ENCODE data around the gene RALGAPA2. TPM values are rescaled to one million over a fixed set of nuclear protein-coding genes. Genes with fewer than 3 reads are reported as not detected.

Gene RALGAPA2
- total RNA-seq, 4 donors from 2014 or later: 25.9 to 48.9 (median 38.6) TPM

- no peaks in the 10 kb centered on the region for H3K27me3 ChIP-seq
- H3K27ac ChIP-seq: no peak overlapping the region
- H3K4me3 ChIP-seq: no peak overlapping the region
- no peak for DNase-seq
- TF ChIP-seq POLR2A (IDR thresholded peaks at IDR 0.05) (no peak), CTCF (IDR thresholded peaks at IDR 0.05) (no peak)
- no peaks in the 10 kb centered on the region for H3K4me1 ChIP-seq
- H3K36me3 ChIP-seq: no peaks in the 10 kb centered on the region
- intact Hi-C loops (cut with DNase I; ENCODE audit: low total_unique reads): no loop called here
- H3K9me3 ChIP-seq: no peaks in the 10 kb centered on the region
Observed at GRCh38 chr20:20436689-20437088, 275.8 kb downstream of the RALGAPA2 start.

GRCh38 chr20:20435453-20435852 is 277.0 kb downstream of the RALGAPA2 start:
- H3K4me3 ChIP-seq: no peak overlapping the region
- intact Hi-C loops (cut with DNase I; ENCODE audit: low total_unique reads): no loop called here

GRCh38 chr20:20432618-20433286 is 279.7 kb downstream of the RALGAPA2 start:
- H3K4me3 ChIP-seq: no peak overlapping the region
- no peak for TF ChIP-seq POLR2A (IDR thresholded peaks at IDR 0.05)
- intact Hi-C loops (cut with DNase I; ENCODE audit: low total_unique reads): no loop called here

More at GRCh38 chr20:20435453-20435852, 277.0 kb downstream of the RALGAPA2 start:
- H3K27ac ChIP-seq: no peak overlapping the region
- no peaks in the 10 kb centered on the region for H3K4me1 ChIP-seq
- no peaks in the 10 kb centered on the region for H3K9me3 ChIP-seq
- no peaks in the 10 kb centered on the region for H3K27me3 ChIP-seq
- H3K36me3 ChIP-seq: no peaks in the 10 kb centered on the region
- DNase-seq: no peak
- TF ChIP-seq POLR2A (IDR thresholded peaks at IDR 0.05) (no peak), CTCF (IDR thresholded peaks at IDR 0.05) (no peak)

GRCh38 chr20:20430066-20430465 is 282.4 kb downstream of the RALGAPA2 start:
- H3K4me1 ChIP-seq: no peaks in the 10 kb centered on the region
- no peak for TF ChIP-seq POLR2A (IDR thresholded peaks at IDR 0.05)
- no peak for TF ChIP-seq CTCF (IDR thresholded peaks at IDR 0.05)
- H3K36me3 ChIP-seq: no peaks in the 10 kb centered on the region
- H3K9me3 ChIP-seq: no peaks in the 10 kb centered on the region
- no peaks in the 10 kb centered on the region for H3K27me3 ChIP-seq
- intact Hi-C loops (cut with DNase I; ENCODE audit: low total_unique reads): no loop called here
- no peak overlapping the region for H3K4me3 ChIP-seq
- DNase-seq: no peak
- H3K27ac ChIP-seq: no peak overlapping the region

More at GRCh38 chr20:20432618-20433286, 279.7 kb downstream of the RALGAPA2 start:
- Histone ChIP-seq H3K4me1 (no peaks in the 10 kb centered on the region), H3K27me3 (no peaks in the 10 kb centered on the region), H3K9me3 (no peaks in the 10 kb centered on the region), H3K36me3 (no peaks in the 10 kb centered on the region), H3K27ac (no peak overlapping the region)
- no peak for DNase-seq

GRCh38 chr20:20428067-20428466 is 284.4 kb downstream of the RALGAPA2 start:
- Histone ChIP-seq H3K36me3 (no peaks in the 10 kb centered on the region), H3K4me1 (no peaks in the 10 kb centered on the region), H3K27me3 (no peaks in the 10 kb centered on the region), H3K9me3 (no peaks in the 10 kb centered on the region), H3K4me3 (no peak overlapping the region), H3K27ac (no peak overlapping the region)
- TF ChIP-seq POLR2A (IDR thresholded peaks at IDR 0.05): no peak
- no peak for TF ChIP-seq CTCF (IDR thresholded peaks at IDR 0.05)
- no peak for DNase-seq
- intact Hi-C loops (cut with DNase I; ENCODE audit: low total_unique reads): no loop called here
